A549 (cell line): ENCODE results near the gene PRCD.

Source experiments
- EP300 ChIP-seq, 2 experiments: fragments of >200 bp; sonication (Bioruptor Twin); formaldehyde crosslinking; IDR thresholded peaks; 2 replicates in 1 of 2; 3 replicates in 1 of 2; pipeline ENCODE4 v1.6.1; 2016 to 2017
- POLR2A ChIP-seq: IDR thresholded peaks from 2 replicates; pipeline ENCODE4 v1.6.1; 2012; ENCODE audit warnings: mild to moderate bottlenecking, low read length
- TF ChIP-seq, protein P1 (sequence below): fragments of >200 bp; sonication (Bioruptor Twin); formaldehyde crosslinking; IDR thresholded peaks from 3 replicates; pipeline ENCODE4 v1.5.1; 2016

DNA sequence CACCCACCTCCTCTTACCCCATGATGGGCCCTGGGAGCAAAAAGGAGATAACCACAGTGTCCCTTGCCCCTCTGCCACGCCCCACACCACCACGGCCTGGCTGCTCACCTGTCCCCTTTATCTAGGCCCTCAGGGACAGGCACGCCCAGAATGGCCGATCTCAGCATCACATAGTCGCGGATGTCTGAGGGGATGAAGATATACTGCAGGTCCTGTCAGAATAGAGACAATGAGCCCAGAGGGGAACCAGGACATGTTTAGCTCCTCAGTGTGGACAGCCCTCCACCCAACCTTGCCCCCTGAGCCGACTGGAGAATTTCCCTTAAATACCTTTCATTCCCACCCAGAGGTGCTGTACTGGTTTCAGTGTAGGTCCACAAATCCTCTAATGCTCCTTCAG lies 30.6 kb downstream of the PRCD start:
- TF ChIP-seq, protein P1, sequence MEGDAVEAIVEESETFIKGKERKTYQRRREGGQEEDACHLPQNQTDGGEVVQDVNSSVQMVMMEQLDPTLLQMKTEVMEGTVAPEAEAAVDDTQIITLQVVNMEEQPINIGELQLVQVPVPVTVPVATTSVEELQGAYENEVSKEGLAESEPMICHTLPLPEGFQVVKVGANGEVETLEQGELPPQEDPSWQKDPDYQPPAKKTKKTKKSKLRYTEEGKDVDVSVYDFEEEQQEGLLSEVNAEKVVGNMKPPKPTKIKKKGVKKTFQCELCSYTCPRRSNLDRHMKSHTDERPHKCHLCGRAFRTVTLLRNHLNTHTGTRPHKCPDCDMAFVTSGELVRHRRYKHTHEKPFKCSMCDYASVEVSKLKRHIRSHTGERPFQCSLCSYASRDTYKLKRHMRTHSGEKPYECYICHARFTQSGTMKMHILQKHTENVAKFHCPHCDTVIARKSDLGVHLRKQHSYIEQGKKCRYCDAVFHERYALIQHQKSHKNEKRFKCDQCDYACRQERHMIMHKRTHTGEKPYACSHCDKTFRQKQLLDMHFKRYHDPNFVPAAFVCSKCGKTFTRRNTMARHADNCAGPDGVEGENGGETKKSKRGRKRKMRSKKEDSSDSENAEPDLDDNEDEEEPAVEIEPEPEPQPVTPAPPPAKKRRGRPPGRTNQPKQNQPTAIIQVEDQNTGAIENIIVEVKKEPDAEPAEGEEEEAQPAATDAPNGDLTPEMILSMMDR: no peak
- TF ChIP-seq EP300 (IDR thresholded peaks at IDR 0.05) (no peak), POLR2A (no peak)
